H54 (cell line): ENCODE results near the gene SFXN3.

Experiments
- DNase-seq: peaks from one replicate; pipeline ENCODE4 v3.0.0; 2011; ENCODE audit warnings: low spot score, mixed read lengths; ENCODE audit not compliant: insufficient read length
- FAIRE-seq: peaks from 3 replicates; lab custom pipeline; 2011; peaks lifted over from hg19 to GRCh38; lab: Jason Lieb, UNC
- POLR2A ChIP-seq: IDR thresholded peaks from 2 replicates; pipeline ENCODE4 v1.6.1; 2011; ENCODE audit warnings: low read depth, mild to moderate bottlenecking, low read length

SFXN3 gene

GRCh38 chr10:101043363-101043707 lies 12.3 kb downstream of the SFXN3 start:
- no peak for TF ChIP-seq POLR2A
- no peak for FAIRE-seq
- no peak for DNase-seq

- no peak for DNase-seq
- TF ChIP-seq POLR2A, result no peak
- FAIRE-seq, result no peak
Observed at GRCh38 chr10:101044117-101044516, 13.1 kb downstream of the SFXN3 start.

- DNase-seq (no peak), FAIRE-seq (no peak)
- no peak for TF ChIP-seq POLR2A
Observed at GRCh38 chr10:101046332-101047238, 15.6 kb downstream of the SFXN3 start.

GRCh38 chr10:101047268-101047667 lies 16.2 kb downstream of the SFXN3 start:
- DNase-seq (no peak), FAIRE-seq (no peak)
- no peak for TF ChIP-seq POLR2A

GRCh38 chr10:101047961-101048892 lies 17.2 kb downstream of the SFXN3 start:
- FAIRE-seq, result no peak
- no peak for TF ChIP-seq POLR2A
- DNase-seq, result no peak

GRCh38 chr10:101050208-101051069 lies 19.4 kb downstream of the SFXN3 start:
- no peak for FAIRE-seq

GRCh38 chr10:101052285-101052684 lies 21.3 kb downstream of the SFXN3 start:
- FAIRE-seq, result peak; percentile 52
- TF ChIP-seq POLR2A, result no peak
- peak; percentile 48 for DNase-seq

More at GRCh38 chr10:101050208-101051069, 19.4 kb downstream of the SFXN3 start:
- peak; percentile 79 for DNase-seq
- no peak for TF ChIP-seq POLR2A

- no peak for FAIRE-seq
- no peak for DNase-seq
- TF ChIP-seq POLR2A, result no peak
Observed at GRCh38 chr10:101053516-101053915, 22.5 kb downstream of the SFXN3 start.

- no peak for DNase-seq
- FAIRE-seq, result no peak
- TF ChIP-seq POLR2A, result no peak
Observed at GRCh38 chr10:101054351-101054750, 23.3 kb downstream of the SFXN3 start.

GRCh38 chr10:101054876-101055275 lies 23.8 kb downstream of the SFXN3 start:
- no peak for TF ChIP-seq POLR2A
- DNase-seq (no peak), FAIRE-seq (no peak)

- DNase-seq (no peak), FAIRE-seq (no peak)
- no peak for TF ChIP-seq POLR2A
Observed at GRCh38 chr10:101055411-101055810, 24.4 kb downstream of the SFXN3 start.

- no peak for DNase-seq
- FAIRE-seq, result no peak
- no peak for TF ChIP-seq POLR2A
Observed at GRCh38 chr10:101056365-101057151, 25.5 kb downstream of the SFXN3 start.
